IPS-18c (cell line): ENCODE results near the gene MTA1.

ENCODE experiments used
- H3K4me3 ChIP-seq: 2 replicates; pipeline ENCODE4 v1.7.0; 2013; ENCODE audit warnings: low read depth, mild to moderate bottlenecking, low read length, moderate library complexity; ENCODE audit not compliant: insufficient read depth
- H3K9me3 ChIP-seq: one replicate; pipeline ENCODE4 v1.6.1; 2013; ENCODE audit warnings: mild to moderate bottlenecking, low read length, moderate library complexity; ENCODE audit not compliant: control insufficient read depth, insufficient read depth

MTA1 gene

DNA sequence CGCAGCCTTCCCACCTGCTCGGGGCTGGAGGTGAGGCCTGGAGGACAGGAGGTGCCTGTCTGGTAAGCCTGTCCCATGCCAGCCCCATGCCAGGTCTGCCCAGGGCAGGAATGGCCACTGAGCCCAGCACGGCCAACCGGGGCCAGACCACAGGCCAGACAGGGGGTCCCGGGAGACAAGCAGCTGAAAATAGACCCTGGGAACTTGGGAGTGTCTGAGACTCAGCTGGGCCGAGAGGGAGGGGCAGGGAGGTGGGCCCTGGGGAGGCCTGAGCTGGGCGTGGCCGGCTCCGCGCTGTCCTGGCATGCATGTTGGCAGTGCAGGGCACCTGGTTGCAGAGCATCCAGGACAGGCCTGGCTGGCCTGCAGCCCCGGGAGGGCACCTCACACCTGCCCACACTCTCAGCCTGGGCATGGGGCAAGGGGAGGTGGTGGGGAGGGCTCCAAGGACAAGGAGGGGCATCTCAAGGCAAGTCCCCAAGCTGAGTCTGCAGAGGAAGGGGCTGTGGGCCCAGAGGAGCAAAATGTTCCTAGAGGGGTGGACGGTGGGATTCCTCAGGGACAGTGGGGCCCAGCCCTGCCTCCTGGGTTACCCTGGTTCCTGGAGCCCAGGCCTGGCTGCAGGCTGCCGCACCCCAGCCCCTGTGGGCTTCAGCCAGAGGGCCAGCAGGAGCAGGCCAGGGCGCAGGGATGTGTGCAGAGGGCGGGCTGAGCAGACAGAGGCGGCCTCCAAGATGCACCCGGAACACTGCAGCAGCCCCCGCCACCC, 63.9 kb downstream of the MTA1 start:
- Histone ChIP-seq H3K9me3 (no peaks in the 10 kb centered on the region), H3K4me3 (no peak overlapping the region)

DNA sequence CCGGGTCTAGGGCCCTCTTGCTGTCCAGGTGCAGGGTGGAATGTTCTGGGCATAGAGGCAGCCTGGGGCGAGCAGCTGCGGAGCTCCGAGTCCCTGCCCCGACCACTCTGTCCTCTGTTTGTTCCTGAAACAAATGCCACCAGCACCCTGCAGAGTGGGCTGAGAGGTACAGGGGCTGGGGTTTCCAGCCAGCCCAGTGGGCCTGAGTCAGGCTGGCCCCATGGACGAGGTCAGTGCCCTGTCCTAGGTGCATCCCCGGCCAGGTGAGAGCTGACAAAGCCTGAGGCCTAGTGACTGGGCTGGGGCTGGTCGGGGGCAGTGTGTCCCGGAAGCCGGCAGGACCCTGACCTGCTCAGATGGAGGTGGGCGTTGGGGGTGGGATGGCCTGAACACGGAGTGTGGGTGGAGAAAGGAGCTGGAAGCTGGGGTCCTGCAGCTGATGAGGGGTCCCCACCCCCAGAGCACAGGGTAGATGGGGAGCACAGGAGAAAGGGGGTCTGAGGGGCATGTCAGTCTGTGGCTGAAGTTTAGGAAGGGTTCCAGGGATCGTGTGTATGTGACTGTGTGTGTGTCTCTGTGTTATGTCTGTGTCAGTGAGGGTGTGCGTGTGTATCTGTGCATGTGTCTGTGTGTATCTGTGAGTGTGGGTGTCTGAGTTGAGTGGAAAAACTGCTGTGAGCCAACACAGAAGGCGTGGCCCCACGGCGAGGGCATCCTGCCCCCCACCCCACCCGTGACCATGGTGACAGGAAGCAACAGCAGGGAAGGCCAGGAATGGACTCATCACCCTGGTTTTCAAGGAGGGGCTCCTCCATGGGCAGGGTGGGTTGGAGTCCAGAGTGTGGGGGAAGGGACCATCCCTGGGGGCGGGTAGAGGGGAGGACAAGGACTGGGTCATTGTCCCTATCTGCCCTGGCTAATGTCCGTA, 64.7 kb downstream of the MTA1 start:
- H3K9me3 ChIP-seq, result no peaks in the 10 kb centered on the region
- no peak overlapping the region for H3K4me3 ChIP-seq

DNA sequence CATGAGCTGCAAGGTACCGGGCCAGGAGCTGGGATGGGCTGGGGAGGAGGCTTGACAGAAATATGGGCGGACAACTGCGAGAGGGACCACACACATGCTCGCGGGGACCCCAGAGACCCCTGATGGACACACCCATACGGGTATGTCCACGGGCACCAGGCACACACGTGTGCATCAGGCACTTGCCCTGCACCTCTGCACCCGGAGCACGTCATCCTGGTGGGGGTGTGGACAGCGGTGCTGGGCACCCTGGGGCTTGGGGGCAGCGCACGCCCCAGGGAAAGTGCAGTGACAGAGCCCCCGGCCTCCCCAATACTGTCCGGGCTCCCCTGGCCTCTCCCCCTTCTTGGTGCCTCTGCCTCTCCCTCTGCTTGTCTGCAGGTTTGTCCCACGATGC, 65.4 kb downstream of the MTA1 start:
- H3K4me3 ChIP-seq, result no peak overlapping the region
- no peaks in the 10 kb centered on the region for H3K9me3 ChIP-seq

DNA sequence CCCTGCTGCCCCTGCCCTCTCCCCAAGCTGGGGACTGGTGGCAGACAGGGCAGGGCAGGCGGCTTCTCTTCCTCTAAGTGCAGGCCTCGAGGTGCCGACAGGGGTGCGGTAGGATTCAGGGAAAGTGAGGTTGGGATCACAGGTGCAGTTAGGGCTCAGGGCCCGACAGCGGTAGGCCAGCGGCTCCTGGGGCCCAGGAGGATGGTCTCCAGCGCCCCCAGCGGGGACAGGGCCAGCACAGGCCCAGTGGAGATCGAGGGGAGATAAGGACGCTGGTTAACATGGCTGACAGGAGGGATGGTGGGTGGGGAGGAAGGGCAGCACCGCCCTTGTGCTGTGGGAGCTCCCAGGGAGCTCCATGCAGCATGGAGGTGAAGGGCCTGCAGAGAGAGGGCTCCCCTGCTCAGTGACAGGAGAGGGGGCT, 66.1 kb downstream of the MTA1 start:
- H3K9me3 ChIP-seq, result no peaks in the 10 kb centered on the region

DNA sequence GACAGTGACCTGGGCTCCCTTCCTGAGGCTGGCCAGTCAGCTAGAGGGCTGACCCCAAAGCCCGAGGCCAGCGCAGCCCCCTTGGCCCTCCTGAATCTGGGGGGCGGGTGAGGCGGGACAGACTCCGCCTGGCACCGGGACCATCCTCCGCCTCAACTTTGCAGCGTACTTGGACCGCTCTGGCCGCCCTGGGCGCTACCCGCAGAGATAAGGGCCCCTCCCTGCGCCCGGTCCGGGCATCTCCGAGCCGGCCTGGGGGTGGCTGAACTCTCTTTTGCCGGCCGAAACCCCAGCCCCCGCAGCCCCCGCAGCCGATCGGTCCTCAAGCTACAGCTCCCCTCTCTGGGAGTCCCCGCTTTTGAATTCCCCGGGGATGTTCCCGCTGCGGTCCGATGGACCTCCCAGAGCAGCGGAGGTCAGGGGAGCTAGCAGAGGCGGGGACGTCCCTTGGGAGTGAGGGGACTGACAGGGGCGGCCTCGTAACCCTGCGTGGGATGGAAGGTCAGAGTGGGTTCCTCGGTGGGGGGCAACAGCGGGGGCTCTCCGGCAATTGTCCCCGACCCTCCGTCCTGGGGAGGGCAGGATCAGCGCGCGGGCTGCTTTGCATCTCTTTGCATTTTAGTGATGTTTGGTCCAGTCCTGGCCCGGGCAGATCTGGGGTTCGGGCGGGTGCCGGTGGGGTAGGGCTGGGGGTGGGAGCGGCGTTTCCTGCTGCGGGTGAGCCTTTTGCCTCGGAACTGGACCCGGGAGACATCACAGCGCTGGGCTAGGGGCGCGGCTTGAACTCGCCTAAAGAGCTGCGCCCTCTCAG, 66.7 kb downstream of the MTA1 start, which contains the start of gene CRIP1:
Gene CRIP1, plus strand, starts transcription at position 724 of the 811 bp plus-strand sequence. CDS start 374 bp downstream, outside the sequence.
- Histone ChIP-seq H3K4me3 (peak within 1 kb of the TSS; percentile 40), H3K9me3 (no peaks in the 10 kb centered on the region)

More for the DNA sequence above, 66.1 kb downstream of the MTA1 start:
- peak overlapping the region; percentile 40; the same call in 1 of the 2 replicates for H3K4me3 ChIP-seq

DNA sequence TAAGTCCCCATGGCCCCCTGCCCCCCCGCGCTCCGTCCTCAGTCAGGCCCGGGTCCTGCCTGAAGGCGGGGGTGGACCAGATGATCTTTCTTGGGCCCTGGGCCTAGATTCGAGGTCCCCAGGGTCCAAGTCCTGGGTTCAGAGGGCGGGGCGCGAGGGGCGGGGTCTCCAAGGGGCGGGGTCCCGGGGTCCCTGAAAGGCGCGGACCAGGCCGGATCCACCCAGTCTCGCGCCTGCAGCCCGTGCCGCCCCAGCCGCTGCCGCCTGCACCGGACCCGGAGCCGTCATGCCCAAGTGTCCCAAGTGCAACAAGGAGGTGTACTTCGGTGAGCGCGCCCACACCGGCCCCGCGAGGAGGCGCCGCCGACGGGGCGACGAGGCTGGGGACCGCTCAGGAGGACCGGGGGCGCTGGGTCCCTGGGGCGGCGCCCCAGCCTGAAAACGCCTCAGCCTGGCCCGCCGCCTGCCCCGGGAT, 67.4 kb downstream of the MTA1 start:
- H3K9me3 ChIP-seq, result no peaks in the 10 kb centered on the region
- peak overlapping the region; percentile 40; the same call in 1 of the 2 replicates for H3K4me3 ChIP-seq

DNA sequence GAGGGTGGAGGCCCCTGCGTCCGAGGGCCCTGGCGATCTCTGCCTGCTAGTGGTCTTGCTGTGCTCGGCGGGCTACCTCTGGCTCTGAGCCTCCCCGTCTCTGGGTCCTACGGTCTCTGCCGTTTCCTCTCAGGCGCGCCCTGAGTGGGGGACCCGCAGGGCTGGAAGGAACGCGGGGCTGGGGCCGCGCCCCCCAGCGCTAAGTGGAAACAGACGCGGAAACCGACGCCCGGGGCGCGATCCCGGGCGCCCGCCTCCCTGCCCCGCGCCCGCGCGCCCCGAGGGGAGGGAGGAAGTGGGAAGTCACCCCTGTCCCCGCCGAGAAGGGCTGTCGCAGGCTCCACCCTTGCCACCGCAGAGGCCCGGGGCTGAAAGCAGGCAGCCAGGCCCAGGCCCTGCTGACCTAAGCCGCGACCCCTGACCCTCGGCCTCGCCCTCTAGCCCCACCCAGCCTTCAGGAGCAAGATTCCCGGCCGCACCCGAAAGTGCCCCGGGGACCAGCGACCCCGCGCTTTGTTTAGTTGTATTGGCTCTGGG, 67.9 kb downstream of the MTA1 start:
- Histone ChIP-seq H3K4me3 (peak overlapping the region; percentile 36), H3K9me3 (no peaks in the 10 kb centered on the region)

DNA sequence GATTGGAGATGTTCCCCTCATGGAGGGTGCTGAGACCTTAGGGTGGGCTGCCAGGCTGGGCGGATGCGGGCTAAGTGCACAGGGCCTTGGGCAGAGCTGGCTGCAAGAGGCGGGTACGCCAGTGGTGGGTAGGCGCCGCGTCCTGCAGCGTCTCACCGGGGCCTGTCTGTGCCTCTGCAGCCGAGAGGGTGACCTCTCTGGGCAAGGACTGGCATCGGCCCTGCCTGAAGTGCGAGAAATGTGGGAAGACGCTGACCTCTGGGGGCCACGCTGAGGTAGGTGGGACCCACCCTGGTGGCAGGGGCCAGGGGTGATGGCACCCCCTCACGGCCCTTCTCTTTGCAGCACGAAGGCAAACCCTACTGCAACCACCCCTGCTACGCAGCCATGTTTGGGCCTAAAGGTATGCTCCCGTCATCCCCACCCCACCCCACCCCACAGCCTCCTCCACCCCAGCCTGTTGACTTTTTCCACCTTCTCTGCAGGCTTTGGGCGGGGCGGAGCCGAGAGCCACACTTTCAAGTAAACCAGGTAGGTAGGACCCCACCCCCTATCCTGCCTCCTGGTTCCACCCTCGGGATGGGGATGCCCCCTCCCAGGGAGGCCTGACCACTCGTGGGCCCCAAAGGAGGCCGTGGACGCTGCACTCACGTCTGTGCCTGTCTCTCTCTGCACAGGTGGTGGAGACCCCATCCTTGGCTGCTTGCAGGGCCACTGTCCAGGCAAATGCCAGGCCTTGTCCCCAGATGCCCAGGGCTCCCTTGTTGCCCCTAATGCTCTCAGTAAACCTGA, 68.6 kb downstream of the MTA1 start:
- peak overlapping the region; percentile 36 for H3K4me3 ChIP-seq

DNA sequence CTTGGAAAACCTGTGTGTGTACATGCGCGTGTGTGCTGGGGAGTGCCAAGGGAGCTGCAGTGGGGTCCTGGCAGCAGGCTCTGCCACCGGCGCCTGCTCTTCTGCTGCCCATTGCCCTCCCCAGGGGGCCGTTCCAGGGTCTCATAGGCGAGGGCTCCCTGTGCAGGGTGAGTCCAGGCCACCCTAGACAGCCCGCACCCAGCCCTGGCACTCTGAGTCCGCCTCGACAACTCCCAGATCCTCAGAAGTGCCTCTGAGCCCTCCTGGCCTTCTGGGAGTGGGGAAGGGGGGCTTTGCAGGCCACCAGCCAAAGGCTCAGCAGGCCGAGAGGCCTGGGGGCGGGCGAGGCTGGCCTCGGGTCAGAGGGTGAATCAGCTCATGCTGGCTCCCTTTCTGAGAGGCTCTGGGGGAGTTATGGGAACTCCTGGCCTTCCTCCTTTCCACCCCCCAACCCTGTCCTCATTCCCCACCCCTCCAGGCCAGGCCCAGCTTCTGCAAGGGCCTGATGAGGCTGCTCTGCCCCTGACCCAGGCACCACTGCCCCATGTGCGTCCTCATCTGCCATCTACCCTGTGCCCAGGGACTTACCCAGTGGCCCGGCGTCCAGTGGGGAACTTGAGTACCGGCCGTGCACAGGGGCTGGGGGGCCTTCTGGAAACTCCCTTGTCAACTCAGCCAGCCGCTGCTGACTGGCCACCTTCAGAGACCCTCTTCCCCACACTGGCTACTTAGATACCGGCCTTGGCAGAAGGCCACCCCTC, 69.3 kb downstream of the MTA1 start:
- H3K4me3 ChIP-seq, result no peak overlapping the region

More for the DNA sequence above, 68.6 kb downstream of the MTA1 start:
- H3K9me3 ChIP-seq, result no peaks in the 10 kb centered on the region

DNA sequence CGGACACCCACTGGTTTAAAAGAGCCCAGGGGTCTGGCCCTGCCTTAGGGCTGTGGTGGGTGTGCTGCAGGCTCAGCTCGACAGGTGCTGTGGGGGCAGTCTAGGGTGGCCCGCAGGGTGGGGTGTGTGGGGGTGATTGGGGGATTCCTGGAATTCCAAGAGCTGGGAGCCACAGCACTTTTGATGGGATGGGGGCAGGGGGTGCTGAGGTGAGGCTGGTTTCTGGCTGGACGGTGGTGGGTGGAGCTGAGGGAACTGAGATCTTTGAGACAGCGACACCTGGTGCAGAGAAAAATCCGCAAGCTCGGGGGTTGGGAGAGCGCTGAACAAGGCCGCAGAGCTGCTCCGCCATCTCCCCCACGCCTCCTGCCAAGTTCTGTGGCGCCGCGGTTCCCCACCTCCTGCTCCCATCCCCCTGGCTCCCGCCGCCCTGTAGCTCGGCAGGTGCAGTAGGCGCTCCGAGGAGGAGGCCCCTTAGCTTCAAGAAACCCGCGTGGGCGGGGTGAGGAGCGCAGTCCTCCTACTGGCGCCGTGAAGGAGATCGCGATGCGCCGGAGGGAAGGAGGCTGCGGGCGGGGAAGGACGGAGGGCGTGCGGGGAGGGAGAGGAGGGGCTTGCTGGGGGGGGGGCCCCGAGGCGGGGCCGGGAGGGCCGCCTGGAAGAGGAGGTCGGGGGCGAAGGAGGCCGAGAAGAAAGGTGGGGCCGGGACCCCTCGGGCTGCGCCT, 70.1 kb downstream of the MTA1 start:
- Histone ChIP-seq H3K4me3 (peak overlapping the region; percentile 60), H3K9me3 (no peaks in the 10 kb centered on the region)

More for the DNA sequence above, 69.3 kb downstream of the MTA1 start:
- no peaks in the 10 kb centered on the region for H3K9me3 ChIP-seq

DNA sequence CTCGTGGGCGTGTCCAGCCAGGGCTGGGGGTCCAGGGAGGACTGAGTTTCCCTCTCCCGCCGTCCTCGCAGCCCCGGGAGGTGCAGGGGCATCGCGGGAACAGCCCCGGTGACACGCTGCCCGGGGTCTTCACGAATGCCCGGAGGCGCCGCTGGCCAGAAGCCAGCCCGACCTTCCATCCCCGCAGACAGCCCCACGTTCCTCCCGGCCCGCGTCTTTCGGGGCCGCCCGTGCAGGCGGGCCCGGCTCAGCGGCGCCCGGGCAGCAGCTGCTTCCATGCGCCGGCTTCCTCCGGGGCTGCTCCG, 70.6 kb downstream of the MTA1 start:
- H3K4me3 ChIP-seq, result peak overlapping the region; percentile 60
- H3K9me3 ChIP-seq, result no peaks in the 10 kb centered on the region

DNA sequence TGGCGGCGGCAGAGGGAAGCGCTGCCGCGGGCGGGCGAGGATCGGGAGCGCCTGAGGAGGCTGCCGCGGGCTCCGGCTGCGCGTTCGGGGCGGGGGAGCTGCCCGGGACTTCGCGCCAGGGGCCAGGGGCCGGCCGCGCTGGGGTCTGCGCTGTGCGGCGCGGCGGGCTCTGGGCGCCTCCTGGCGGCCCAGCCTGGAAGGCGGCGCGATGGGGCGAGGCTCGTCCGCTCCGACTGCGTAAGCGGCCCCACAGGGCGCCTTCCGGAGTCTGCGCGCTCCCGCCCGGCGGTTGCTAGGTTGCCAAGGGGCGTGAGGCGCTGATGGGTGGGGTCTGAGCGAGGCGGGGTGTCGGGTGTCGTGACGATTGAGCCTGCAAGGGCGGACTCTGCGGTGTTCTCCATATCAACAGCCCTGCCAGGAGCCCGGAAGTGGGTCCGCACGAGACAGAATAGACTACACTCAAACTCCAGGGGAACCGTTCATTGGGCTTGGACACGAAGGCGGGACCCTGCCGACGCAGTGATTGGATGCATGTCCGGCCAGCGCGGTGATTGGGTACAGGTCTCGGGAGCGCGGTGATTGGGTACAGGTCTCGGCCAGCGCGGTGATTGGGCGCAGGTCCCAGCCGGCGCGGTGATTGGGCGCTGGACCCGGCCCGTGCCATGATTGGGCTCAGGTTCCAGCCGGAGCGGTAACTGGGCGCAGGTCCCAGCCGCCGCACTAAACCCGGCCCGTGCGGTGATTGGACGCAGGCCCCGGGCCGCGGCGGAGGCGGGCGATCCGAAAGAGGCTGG, 71.1 kb downstream of the MTA1 start, which contains the start of gene TEDC1:
Gene TEDC1, plus strand, starts transcription at position 675 of the 794 bp plus-strand sequence. CDS start 130 bp downstream, outside the sequence.
- Histone ChIP-seq H3K4me3 (peak within 1 kb of the TSS; percentile 87), H3K9me3 (no peaks in the 10 kb centered on the region)

DNA sequence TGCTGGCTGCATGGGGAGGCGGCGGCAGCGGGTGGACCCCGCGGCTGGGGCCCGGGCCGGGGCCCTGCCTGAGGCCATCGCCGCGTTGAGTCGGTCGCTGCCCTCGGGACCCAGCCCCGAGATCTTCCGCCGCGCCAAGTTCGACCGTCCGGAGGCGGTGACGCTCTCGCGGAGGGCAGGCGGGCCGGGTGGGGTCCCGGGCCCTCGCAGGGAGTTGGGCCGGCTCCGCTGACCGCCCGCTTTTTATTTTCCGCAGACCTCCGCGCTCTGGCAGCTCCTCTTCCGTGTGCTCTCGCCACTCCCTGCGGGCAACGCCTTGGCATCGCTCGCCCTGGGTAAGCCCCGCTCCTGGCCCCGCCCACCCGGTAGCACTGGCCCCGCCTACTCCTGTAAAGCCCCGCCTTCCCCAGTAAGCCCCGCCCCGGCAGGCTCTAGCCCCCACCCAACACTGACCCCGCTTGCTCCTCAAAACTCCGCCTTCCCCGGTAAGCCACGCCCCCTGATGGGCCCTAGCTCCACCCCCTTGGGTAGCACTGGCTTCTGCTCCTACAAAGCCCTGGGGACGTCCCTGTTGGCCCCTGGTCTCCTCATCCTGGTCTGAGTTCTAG, 71.8 kb downstream of the MTA1 start:
- Histone ChIP-seq H3K9me3 (no peaks in the 10 kb centered on the region), H3K4me3 (peak overlapping the region; percentile 87)
